ENCODE measurements around the gene FAM20C.
A peak's percentile ranks its signal among the peaks of the same experiment; 100 is the strongest.

The FAM20C gene

GRCh38 chr7:191981-192649 is at the start of gene FAM20C:
Gene FAM20C (plus strand): TSS chr7:192571. CDS start chr7:193200, 629 bp downstream.
- Histone ChIP-seq H3K27me3 (replicated peaks; ENCODE audit: control insufficient read depth, insufficient read depth, low read length) (peaks cover 4% of the 10 kb centered on the region), H3K36me3 (ENCODE audit: control insufficient read depth, insufficient read depth, low read length, severe bottlenecking) (peaks cover 20% of the 10 kb centered on the region)

DNA sequence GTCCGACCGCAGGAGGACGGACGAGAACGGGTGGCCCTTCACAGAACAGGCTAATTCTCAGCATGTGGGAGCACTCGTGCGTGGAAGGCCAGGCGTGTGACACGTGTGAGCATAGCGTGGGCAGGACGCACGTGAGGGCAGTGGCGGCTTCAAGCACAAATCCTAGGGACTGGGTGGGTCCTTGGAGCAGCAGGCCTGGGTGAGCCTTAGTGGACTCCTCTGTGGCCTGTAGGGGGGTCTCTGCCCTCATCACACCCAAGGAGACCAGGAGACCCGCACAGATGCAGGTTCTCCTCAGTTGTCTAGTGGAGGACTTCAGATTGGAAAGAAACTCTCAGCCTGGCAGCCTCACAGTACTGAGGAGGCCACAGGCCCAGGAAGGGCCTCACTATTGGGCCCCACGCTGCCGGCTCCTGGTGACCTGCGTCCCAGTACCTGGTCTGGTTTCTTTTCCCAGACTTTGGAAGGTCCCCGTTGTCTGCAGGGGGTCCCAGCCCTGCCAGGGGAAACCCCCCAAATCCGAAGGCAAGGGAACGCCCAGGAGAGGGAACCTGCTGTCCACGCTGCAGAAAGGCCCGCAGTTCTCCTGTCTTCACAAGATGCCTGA is 49.1 kb upstream of the FAM20C start:
- Histone ChIP-seq H3K4me3 (ENCODE audit: low read length) (no peak overlapping the region), H3K9me3 (ENCODE audit: control insufficient read depth, low read length) (no peaks in the 10 kb centered on the region), H3K36me3 (ENCODE audit: control insufficient read depth, insufficient read depth, low read length, severe bottlenecking) (peaks cover 3% of the 10 kb centered on the region), H3K9ac (ENCODE audit: low read length) (peak overlapping the region; percentile 67), H3K4me1 (ENCODE audit: control insufficient read depth, insufficient read depth, low read length) (peaks cover 25% of the 10 kb centered on the region), H3K27me3 (replicated peaks; ENCODE audit: control insufficient read depth, insufficient read depth, low read length) (peaks cover 7% of the 10 kb centered on the region)
- no peak for DNase-seq (ENCODE audit: low read depth)

More at GRCh38 chr7:191981-192649, at the start of gene FAM20C:
- peak; percentile 97 for DNase-seq (ENCODE audit: low read depth)
- H3K9me3 ChIP-seq (ENCODE audit: control insufficient read depth, low read length) = no peaks in the 10 kb centered on the region
- H3K9ac ChIP-seq (ENCODE audit: low read length) = peak within 1 kb of the TSS; percentile 93
- peak within 1 kb of the TSS; percentile 91 for H3K4me3 ChIP-seq (ENCODE audit: low read length)
- H3K4me1 ChIP-seq (ENCODE audit: control insufficient read depth, insufficient read depth, low read length) = peaks cover 31% of the 10 kb centered on the region

- H3K9me3 ChIP-seq (ENCODE audit: control insufficient read depth, low read length) = no peaks in the 10 kb centered on the region
- peaks cover 3% of the 10 kb centered on the region for H3K27me3 ChIP-seq (replicated peaks; ENCODE audit: control insufficient read depth, insufficient read depth, low read length)
- no peak overlapping the region for H3K4me3 ChIP-seq (ENCODE audit: low read length)
- peaks cover 3% of the 10 kb centered on the region for H3K36me3 ChIP-seq (ENCODE audit: control insufficient read depth, insufficient read depth, low read length, severe bottlenecking)
- DNase-seq (ENCODE audit: low read depth) = no peak
- H3K9ac ChIP-seq (ENCODE audit: low read length) = no peak overlapping the region
- peaks cover 29% of the 10 kb centered on the region for H3K4me1 ChIP-seq (ENCODE audit: control insufficient read depth, insufficient read depth, low read length)
Measured at GRCh38 chr7:143811-144453, 48.4 kb upstream of the FAM20C start.

DNA sequence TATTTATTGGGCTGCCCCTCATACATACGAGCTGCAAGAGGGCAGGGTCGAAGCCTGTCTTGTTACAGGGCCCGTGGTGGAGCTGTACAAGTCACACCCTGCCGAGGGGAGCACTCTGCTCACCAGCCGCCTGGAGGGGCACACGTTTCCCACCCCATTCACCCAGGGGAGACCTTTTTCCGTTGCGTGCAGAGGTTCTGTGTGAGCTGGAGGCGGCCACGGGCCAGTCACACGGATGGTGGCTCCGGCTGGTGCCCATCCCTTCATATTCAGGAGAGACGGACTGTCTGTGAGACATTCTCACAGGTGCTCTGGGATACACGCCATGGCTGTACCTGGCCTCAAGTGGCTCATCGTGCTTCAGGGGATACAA is 47.9 kb upstream of the FAM20C start:
- H3K9ac ChIP-seq (ENCODE audit: low read length) = no peak overlapping the region
- no peaks in the 10 kb centered on the region for H3K9me3 ChIP-seq (ENCODE audit: control insufficient read depth, low read length)
- H3K27me3 ChIP-seq (replicated peaks; ENCODE audit: control insufficient read depth, insufficient read depth, low read length) = no peaks in the 10 kb centered on the region
- no peak overlapping the region for H3K4me3 ChIP-seq (ENCODE audit: low read length)
- peaks cover 3% of the 10 kb centered on the region for H3K36me3 ChIP-seq (ENCODE audit: control insufficient read depth, insufficient read depth, low read length, severe bottlenecking)
- H3K4me1 ChIP-seq (ENCODE audit: control insufficient read depth, insufficient read depth, low read length) = peaks cover 29% of the 10 kb centered on the region
- no peak for DNase-seq (ENCODE audit: low read depth)

DNA sequence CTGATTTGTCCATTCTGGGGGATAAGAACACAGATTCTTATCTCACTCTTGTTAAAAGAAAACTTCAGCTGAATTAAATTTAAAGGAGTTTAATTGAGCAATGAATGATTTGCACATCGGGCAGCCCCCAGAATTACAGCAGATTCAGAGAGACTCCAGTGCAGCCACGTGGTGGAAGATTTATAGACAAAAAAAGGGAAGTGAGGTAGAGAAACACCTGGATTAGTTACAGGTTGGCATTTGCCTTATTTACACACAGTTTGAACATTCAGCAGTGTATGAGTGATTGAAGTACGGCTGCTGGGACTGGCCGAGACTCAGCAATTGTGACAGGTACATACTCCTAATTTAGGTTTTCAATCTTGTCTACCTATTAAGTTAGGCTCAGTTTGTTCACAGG is 46.5 kb upstream of the FAM20C start:
- no peak overlapping the region for H3K9ac ChIP-seq (ENCODE audit: low read length)
- H3K4me1 ChIP-seq (ENCODE audit: control insufficient read depth, insufficient read depth, low read length) = peaks cover 43% of the 10 kb centered on the region
- no peaks in the 10 kb centered on the region for H3K9me3 ChIP-seq (ENCODE audit: control insufficient read depth, low read length)
- H3K4me3 ChIP-seq (ENCODE audit: low read length) = no peak overlapping the region
- DNase-seq (ENCODE audit: low read depth) = no peak
- no peaks in the 10 kb centered on the region for H3K27me3 ChIP-seq (replicated peaks; ENCODE audit: control insufficient read depth, insufficient read depth, low read length)
- H3K36me3 ChIP-seq (ENCODE audit: control insufficient read depth, insufficient read depth, low read length, severe bottlenecking) = peaks cover 3% of the 10 kb centered on the region

- no peak for DNase-seq (ENCODE audit: low read depth)
- Histone ChIP-seq H3K9ac (ENCODE audit: low read length) (peak overlapping the region; percentile 90), H3K4me1 (ENCODE audit: control insufficient read depth, insufficient read depth, low read length) (peaks cover 20% of the 10 kb centered on the region), H3K9me3 (ENCODE audit: control insufficient read depth, low read length) (no peaks in the 10 kb centered on the region), H3K27me3 (replicated peaks; ENCODE audit: control insufficient read depth, insufficient read depth, low read length) (no peaks in the 10 kb centered on the region), H3K36me3 (ENCODE audit: control insufficient read depth, insufficient read depth, low read length, severe bottlenecking) (peaks cover 3% of the 10 kb centered on the region), H3K4me3 (ENCODE audit: low read length) (peak overlapping the region; percentile 87)
Measured at GRCh38 chr7:148543-148931, 43.8 kb upstream of the FAM20C start.

- peak overlapping the region; percentile 87 for H3K4me3 ChIP-seq (ENCODE audit: low read length)
- peaks cover 3% of the 10 kb centered on the region for H3K36me3 ChIP-seq (ENCODE audit: control insufficient read depth, insufficient read depth, low read length, severe bottlenecking)
- peak; percentile 100 for DNase-seq (ENCODE audit: low read depth)
- peak overlapping the region; percentile 90 for H3K9ac ChIP-seq (ENCODE audit: low read length)
- no peaks in the 10 kb centered on the region for H3K9me3 ChIP-seq (ENCODE audit: control insufficient read depth, low read length)
- H3K27me3 ChIP-seq (replicated peaks; ENCODE audit: control insufficient read depth, insufficient read depth, low read length) = no peaks in the 10 kb centered on the region
- H3K4me1 ChIP-seq (ENCODE audit: control insufficient read depth, insufficient read depth, low read length) = peaks cover 20% of the 10 kb centered on the region
Measured at GRCh38 chr7:148932-149790, 43.2 kb upstream of the FAM20C start.

DNA sequence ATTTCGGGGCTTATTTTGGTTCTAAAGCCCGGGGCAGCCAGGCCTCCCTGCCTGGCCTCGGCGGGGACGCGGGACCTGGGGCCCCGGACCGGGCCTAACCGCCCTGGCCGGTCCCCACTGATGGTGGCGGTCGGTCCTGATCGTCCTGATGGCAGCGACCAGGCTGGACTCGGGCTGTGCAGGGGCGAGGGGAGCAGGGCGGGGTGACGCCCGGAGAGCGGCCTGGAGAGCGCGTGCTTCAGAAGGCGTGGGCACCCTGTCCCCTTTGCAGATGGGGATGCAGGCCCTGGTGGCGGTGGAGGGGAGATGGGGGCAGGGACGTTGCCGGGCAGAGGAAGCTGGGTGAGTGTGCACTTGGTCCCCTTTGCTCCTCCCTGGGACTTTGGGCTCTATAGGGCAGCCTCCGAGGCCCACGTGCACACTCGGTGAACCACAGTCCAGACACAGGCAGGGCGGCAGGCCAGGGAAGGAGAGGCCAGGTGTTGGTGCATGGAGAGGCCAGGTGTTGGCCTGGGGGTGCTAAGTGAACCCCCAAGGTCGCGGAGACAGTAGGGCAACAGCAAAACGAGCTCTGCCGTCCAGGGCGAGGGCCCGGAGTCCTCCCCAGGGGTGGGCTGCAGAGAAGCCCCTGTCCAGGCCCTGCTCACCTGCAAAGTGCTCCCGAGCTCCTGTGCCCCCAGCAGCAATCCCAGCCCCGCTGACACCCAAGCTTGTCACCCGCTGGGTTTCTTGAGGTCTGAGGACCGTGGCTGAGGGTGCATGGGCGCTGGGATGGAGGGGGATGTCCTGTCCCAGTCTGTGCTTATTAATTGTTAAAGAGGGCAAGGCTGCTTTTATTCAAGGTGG is 42.4 kb upstream of the FAM20C start:
- Histone ChIP-seq H3K27me3 (replicated peaks; ENCODE audit: control insufficient read depth, insufficient read depth, low read length) (no peaks in the 10 kb centered on the region), H3K36me3 (ENCODE audit: control insufficient read depth, insufficient read depth, low read length, severe bottlenecking) (peaks cover under 1% of the 10 kb centered on the region), H3K4me1 (ENCODE audit: control insufficient read depth, insufficient read depth, low read length) (peaks cover 20% of the 10 kb centered on the region), H3K9ac (ENCODE audit: low read length) (peak overlapping the region; percentile 90), H3K9me3 (ENCODE audit: control insufficient read depth, low read length) (no peaks in the 10 kb centered on the region), H3K4me3 (ENCODE audit: low read length) (peak overlapping the region; percentile 87)
- DNase-seq (ENCODE audit: low read depth) = no peak

GRCh38 chr7:150811-151221 is 41.6 kb upstream of the FAM20C start:
- Histone ChIP-seq H3K4me3 (ENCODE audit: low read length) (no peak overlapping the region), H3K27me3 (replicated peaks; ENCODE audit: control insufficient read depth, insufficient read depth, low read length) (no peaks in the 10 kb centered on the region), H3K36me3 (ENCODE audit: control insufficient read depth, insufficient read depth, low read length, severe bottlenecking) (no peaks in the 10 kb centered on the region), H3K9me3 (ENCODE audit: control insufficient read depth, low read length) (no peaks in the 10 kb centered on the region), H3K4me1 (ENCODE audit: control insufficient read depth, insufficient read depth, low read length) (peaks cover 27% of the 10 kb centered on the region), H3K9ac (ENCODE audit: low read length) (peak overlapping the region; percentile 90)
- no peak for DNase-seq (ENCODE audit: low read depth)

- H3K9me3 ChIP-seq (ENCODE audit: control insufficient read depth, low read length) = no peaks in the 10 kb centered on the region
- no peaks in the 10 kb centered on the region for H3K27me3 ChIP-seq (replicated peaks; ENCODE audit: control insufficient read depth, insufficient read depth, low read length)
- peaks cover 30% of the 10 kb centered on the region for H3K4me1 ChIP-seq (ENCODE audit: control insufficient read depth, insufficient read depth, low read length)
- H3K9ac ChIP-seq (ENCODE audit: low read length) = no peak overlapping the region
- H3K36me3 ChIP-seq (ENCODE audit: control insufficient read depth, insufficient read depth, low read length, severe bottlenecking) = no peaks in the 10 kb centered on the region
- DNase-seq (ENCODE audit: low read depth) = no peak
- H3K4me3 ChIP-seq (ENCODE audit: low read length) = no peak overlapping the region
Measured at GRCh38 chr7:151346-152050, 40.9 kb upstream of the FAM20C start.

Measured in adipocyte (in vitro differentiated cells).